DOHH2 (cell line): Measurements from ENCODE around the gene DNAJA1.

Experiments used
- CTCF ChIP-seq: fragments of 200-600 bp; sonication (generic); IDR thresholded peaks from one replicate; pipeline ENCODE4 v1.5.1; 2014; ENCODE audit warnings: antibody characterized with exemption, mild to moderate bottlenecking, low read depth, low read length; ENCODE audit not compliant: poor library complexity, severe bottlenecking
- EZH2phosphoT487 ChIP-seq: fragments of 200-600 bp; sonication (generic); IDR thresholded peaks from 2 replicates; pipeline ENCODE4 v1.6.1; 2017; ENCODE audit warnings: borderline replicate concordance, mild to moderate bottlenecking, antibody characterized with exemption, low read length, moderate library complexity, mixed read lengths

- TF ChIP-seq CTCF (no peak), EZH2phosphoT487 (no peak)
These were observed 24.7 kb downstream of the DNAJA1 start for GRCh38 chr9:33049680-33050361.
